ENCODE results near the gene CNIH1. TPM values are rescaled to one million over a fixed set of nuclear protein-coding genes. Genes with fewer than 3 reads are reported as not detected.
A peak's percentile ranks its signal among the peaks of the same experiment; 100 is the strongest.

The CNIH1 gene
- total RNA-seq, 6 experiments from 2014 or later, result 95.9 to 209 (median 157) TPM

GRCh38 chr14:54450535-54450934 lies 9.4 kb upstream of the CNIH1 start:
- no peaks in the 10 kb centered on the region for H3K9me3 ChIP-seq
- no peak for TF ChIP-seq CTCF (IDR thresholded peaks at IDR 0.05)
- TF ChIP-seq POLR2A (IDR thresholded peaks at IDR 0.05), result no peak
- intact Hi-C loops (cut with DNase I), result no loop called here
- H3K4me1 ChIP-seq, result peaks cover 0 to 15% (median 7%) of the 10 kb centered on the region in 4 donors
- no peak overlapping the region for H3K4me3 ChIP-seq
- H3K36me3 ChIP-seq, result no peaks in the 10 kb centered on the region
- no peak for DNase-seq
- 46% methylated on average over 3 of the region's 3 CpGs for WGBS (ENCODE audit: insufficient coverage, low coverage, low lambda C conversion rate, missing lambda C conversion rate)
- no peak overlapping the region for H3K27ac ChIP-seq
- ATAC-seq, result peak in 3 of 4 donors; percentile 15 to 38 (median 31)
- no peaks in the 10 kb centered on the region for H3K27me3 ChIP-seq

- Histone ChIP-seq H3K9me3 (no peaks in the 10 kb centered on the region), H3K4me3 (no peak overlapping the region), H3K27ac (peak overlapping the region in 1 of 3 donors; percentile 26), H3K36me3 (no peaks in the 10 kb centered on the region), H3K27me3 (no peaks in the 10 kb centered on the region), H3K4me1 (peaks cover 0 to 15% (median 7%) of the 10 kb centered on the region in 4 donors)
- intact Hi-C loops (cut with DNase I), result no loop called here
- TF ChIP-seq CTCF (IDR thresholded peaks at IDR 0.05) (no peak), POLR2A (IDR thresholded peaks at IDR 0.05) (no peak)
- 56% methylated on average over 5 of the region's 8 CpGs for whole genome bisulfite sequencing (ENCODE audit: insufficient coverage, low coverage, low lambda C conversion rate, missing lambda C conversion rate)
- DNase-seq (peak in 2 of 3 donors; percentile 42 to 65), ATAC-seq (peak; percentile 85 to 96 (median 92))
Observed at GRCh38 chr14:54447231-54447692, 6.1 kb upstream of the CNIH1 start.

- Histone ChIP-seq H3K27ac (no peak overlapping the region), H3K27me3 (no peaks in the 10 kb centered on the region), H3K36me3 (no peaks in the 10 kb centered on the region), H3K4me3 (no peak overlapping the region), H3K9me3 (no peaks in the 10 kb centered on the region), H3K4me1 (peaks cover 0 to 18% (median 8%) of the 10 kb centered on the region in 4 donors)
- intact Hi-C loops (cut with DNase I), result no loop called here
- ATAC-seq (peak in 1 of 4 donors; percentile 20), DNase-seq (peak in 1 of 3 donors; percentile 49)
- 38% methylated on average over 4 of the region's 5 CpGs for WGBS (ENCODE audit: insufficient coverage, low coverage, low lambda C conversion rate, missing lambda C conversion rate)
- TF ChIP-seq CTCF (IDR thresholded peaks at IDR 0.05) (no peak), POLR2A (IDR thresholded peaks at IDR 0.05) (no peak)
Observed at GRCh38 chr14:54446161-54446693, 5.1 kb upstream of the CNIH1 start.

GRCh38 chr14:54444681-54445080 lies 3.5 kb upstream of the CNIH1 start:
- ATAC-seq, result no peak
- H3K4me1 ChIP-seq, result peaks cover 0 to 22% (median 8%) of the 10 kb centered on the region in 4 donors
- H3K27ac ChIP-seq, result no peak overlapping the region
- 74% methylated on average over 7 of the region's 7 CpGs for WGBS (ENCODE audit: insufficient coverage, low coverage, low lambda C conversion rate, missing lambda C conversion rate)
- H3K4me3 ChIP-seq, result no peak overlapping the region
- intact Hi-C loops (cut with DNase I), result no loop called here
- H3K9me3 ChIP-seq, result no peaks in the 10 kb centered on the region
- no peaks in the 10 kb centered on the region for H3K36me3 ChIP-seq
- no peak for DNase-seq
- no peaks in the 10 kb centered on the region for H3K27me3 ChIP-seq
- TF ChIP-seq POLR2A (IDR thresholded peaks at IDR 0.05), result no peak
- TF ChIP-seq CTCF (IDR thresholded peaks at IDR 0.05), result no peak
